GM12891 (cell line): ENCODE data around the gene PROSER2.

Experiments used
- DNase-seq: peaks from one replicate; pipeline ENCODE4 v3.0.0; 2011; ENCODE audit warnings: low spot score; ENCODE audit not compliant: insufficient read length
- FAIRE-seq: peaks from 2 replicates; lab custom pipeline; 2011; peaks lifted over from hg19 to GRCh38; lab: Jason Lieb, UNC
- PAX5 ChIP-seq: IDR thresholded peaks from 2 replicates; pipeline ENCODE4 v1.6.1; 2011; ENCODE audit warnings: low read length, moderate library complexity, mild to moderate bottlenecking; ENCODE audit not compliant: insufficient read depth, severe bottlenecking
- POLR2A ChIP-seq: IDR thresholded peaks from 2 replicates; pipeline ENCODE4 v1.6.1; 2011; ENCODE audit warnings: low read depth, low read length, control low read depth
- POLR2AphosphoS5 ChIP-seq: IDR thresholded peaks from 2 replicates; pipeline ENCODE4 v1.6.1; 2011; ENCODE audit warnings: low read depth, low read length, control low read depth
- POU2F2 ChIP-seq: IDR thresholded peaks from 2 replicates; pipeline ENCODE4 v1.6.1; 2011; ENCODE audit warnings: low read depth, mild to moderate bottlenecking, control low read depth, low read length, moderate library complexity
- SPI1 ChIP-seq: IDR thresholded peaks from 2 replicates; pipeline ENCODE4 v1.6.1; 2011; ENCODE audit warnings: low read depth, low read length, control low read depth
- TAF1 ChIP-seq: IDR thresholded peaks from 2 replicates; pipeline ENCODE4 v1.6.1; 2011; ENCODE audit warnings: low read depth, low read length, control low read depth

PROSER2 gene

DNA sequence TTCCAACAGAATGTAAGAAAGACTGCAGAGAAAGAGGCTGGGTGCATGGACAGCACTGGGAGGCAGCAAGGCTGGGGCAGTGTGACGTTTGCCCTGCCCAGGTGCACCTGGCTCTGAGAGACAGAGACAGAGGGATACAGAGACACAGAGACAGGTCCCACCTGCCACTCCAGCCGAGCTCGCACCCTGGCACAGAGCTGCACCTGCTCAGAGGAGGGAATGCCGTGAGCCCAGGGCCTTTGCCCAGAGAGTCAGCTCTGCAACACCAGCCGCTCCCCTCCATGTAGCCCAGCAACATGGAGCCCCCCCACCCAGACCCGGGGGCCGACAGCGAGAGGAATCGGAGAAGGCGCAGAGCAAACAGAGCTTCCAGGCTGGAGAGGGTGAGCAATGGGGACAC, 35.3 kb upstream of the PROSER2 start:
- FAIRE-seq (no peak), DNase-seq (no peak)
- TF ChIP-seq SPI1 (no peak), POLR2A (no peak), PAX5 (no peak), POLR2AphosphoS5 (no peak), TAF1 (no peak), POU2F2 (no peak)

DNA sequence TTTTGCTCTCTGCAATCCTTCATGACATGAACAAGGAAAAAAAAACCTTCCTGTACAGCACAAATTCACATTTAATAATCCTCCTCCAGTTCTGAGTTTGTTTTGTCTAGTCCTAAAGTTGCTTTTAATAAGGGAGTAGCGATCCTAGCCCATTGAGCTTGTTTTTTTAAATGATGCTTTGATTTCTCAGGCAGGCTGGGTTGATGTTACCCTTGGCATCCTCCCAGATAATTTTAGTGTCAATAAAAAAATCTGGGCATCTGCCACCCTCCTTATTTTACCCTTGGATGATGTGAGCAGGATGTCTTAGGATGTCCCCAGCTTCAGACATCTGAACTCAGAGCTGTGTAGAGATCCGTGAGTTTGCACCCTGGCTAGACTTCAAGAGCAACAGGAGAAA, 33.9 kb upstream of the PROSER2 start:
- TF ChIP-seq POLR2A (no peak), POU2F2 (no peak), POLR2AphosphoS5 (no peak), PAX5 (no peak), SPI1 (no peak), TAF1 (no peak)
- no peak for DNase-seq
- no peak for FAIRE-seq

DNA sequence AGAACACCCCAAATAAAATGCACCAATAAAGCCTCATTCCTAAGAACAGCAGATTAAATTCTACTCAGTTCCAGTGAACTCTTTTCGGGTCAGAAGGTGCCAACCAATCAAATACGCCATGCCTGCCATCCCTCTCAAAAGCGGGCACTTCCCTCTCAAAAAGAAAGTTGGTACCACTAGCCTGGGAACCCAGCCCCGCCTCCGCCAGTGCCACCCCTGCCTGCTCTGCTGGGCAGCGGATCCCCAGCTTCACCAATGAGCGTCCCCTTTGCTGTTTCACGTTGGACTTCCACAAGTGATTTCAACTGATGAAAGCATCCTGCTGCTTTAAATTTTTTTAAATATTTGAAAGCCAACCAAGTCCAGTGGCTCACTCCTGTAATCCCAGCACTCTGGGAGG, 33.2 kb upstream of the PROSER2 start:
- DNase-seq (no peak), FAIRE-seq (no peak)
- TF ChIP-seq SPI1 (no peak), POU2F2 (no peak), POLR2A (no peak), POLR2AphosphoS5 (no peak), TAF1 (no peak), PAX5 (no peak)

DNA sequence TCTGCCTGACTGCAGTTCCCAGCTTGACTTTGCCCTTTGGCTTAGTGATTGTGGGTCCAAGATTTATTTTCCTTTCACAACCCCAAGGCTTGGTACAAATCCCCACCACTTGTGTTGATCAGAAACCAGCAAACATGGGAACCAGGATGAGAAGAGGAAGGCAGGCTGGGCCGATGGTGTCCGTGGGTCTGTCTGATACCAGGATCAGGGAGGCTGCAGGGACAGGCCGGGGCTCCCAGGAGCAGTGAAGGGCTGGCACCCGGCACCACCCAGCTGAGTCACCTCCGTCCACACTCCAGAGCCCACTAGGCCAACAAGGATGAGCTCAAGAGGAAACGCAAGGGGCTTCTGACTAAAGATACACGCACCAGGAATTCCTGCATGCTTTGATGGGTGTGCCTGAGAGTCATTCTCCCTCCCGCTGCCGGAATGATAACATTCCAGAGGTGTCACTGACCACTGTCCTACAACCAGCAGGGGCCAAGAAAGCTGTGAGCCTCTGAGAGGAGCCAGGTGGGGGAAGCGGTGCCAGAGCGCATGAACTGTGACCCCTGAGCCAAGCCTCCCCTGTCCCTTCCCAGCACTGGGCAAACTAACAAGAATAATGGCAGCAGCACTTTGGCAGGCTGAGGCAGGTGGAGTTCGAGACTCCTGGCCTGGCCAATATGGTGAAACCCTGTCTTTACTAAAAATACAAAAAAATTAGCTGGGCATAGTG, 29.2 kb upstream of the PROSER2 start:
- no peak for DNase-seq
- no peak for FAIRE-seq
- no peak for TF ChIP-seq PAX5
- no peak for TF ChIP-seq POU2F2
- TF ChIP-seq POLR2AphosphoS5, result no peak
- TF ChIP-seq TAF1, result no peak
- TF ChIP-seq SPI1, result no peak

DNA sequence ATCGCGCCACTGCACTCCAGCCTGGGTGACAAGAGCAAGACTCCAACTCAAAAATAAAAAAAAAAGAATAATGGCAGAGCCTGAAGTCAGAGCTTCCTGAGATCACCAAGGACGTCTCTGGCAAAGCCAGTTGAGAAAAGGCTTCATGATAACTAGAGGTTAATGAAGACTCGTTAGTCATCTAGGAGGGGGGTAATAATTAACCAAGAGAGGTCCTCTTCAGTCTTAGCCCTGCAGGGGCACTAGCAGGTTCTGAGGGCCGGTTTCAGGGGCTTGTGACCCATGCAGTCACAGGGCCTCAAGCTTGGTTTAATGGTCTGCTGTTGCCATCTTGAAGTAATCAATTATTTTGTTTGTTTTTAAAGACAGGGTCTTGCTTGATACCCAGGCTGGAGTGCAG, 28.6 kb upstream of the PROSER2 start:
- DNase-seq, result no peak
- FAIRE-seq, result no peak
- TF ChIP-seq SPI1, result no peak
- no peak for TF ChIP-seq POLR2A
- TF ChIP-seq POU2F2, result no peak
- no peak for TF ChIP-seq TAF1
- no peak for TF ChIP-seq POLR2AphosphoS5
- no peak for TF ChIP-seq PAX5

DNA sequence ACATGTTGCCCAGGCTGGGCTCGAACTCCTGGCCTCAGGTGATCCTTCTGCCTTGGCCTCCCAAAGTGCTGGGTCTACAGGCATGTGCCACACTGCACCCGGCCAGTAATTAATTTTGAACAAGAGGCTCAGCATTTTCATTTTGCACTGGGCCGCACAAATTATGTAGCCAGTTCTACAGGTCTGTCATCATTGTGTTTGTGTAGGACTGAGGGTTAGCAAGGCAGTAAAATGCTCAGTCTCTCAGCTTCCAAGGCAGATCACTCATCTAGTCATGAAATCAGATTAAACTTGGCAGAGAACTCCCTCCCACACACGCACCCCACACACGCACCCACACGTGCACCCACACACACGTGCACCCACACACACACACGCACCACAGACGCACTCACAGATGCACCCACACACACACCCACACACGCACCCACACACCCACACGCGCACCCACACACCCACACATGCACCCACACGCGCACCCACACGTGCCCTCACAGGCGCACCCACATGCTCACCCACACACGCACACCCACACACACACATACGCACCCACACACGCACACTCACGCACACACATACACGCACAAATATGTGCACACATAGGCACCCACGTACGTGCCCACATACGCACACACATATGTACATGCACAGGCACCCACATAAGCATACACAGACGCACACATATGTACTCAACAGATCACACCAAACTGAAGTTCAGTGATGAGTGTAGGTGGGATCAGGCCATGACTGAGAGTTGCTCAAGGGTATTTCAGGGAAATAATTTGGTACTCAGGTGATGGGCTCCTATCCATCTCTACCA, 27.8 kb upstream of the PROSER2 start:
- DNase-seq (no peak), FAIRE-seq (peak; percentile 13)
- peak; percentile 47; the same call in 1 of the 2 replicates for TF ChIP-seq POU2F2
- no peak for TF ChIP-seq POLR2AphosphoS5

DNA sequence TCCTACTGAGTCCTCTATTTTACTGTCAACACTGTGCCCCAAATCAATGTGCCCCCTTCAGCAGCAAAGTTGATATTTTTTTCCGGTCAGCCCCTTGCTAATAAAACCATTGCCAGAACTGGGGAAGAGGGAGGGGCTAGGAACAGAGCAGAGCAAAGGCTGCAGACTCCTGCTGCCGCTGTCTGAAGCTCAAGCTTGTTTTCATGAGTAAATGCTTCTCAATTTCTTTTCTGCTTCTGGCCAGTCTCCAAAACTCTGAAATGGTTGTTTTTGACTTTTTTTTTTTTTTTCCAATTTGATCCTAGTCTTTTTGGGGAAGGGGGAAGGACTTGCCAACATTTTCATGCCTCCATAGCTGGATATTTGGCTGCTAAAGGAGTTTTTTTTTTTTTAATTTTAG, 26.7 kb upstream of the PROSER2 start:
- no peak for DNase-seq
- no peak for TF ChIP-seq SPI1
- no peak for TF ChIP-seq POLR2AphosphoS5
- TF ChIP-seq POLR2A, result no peak
- no peak for TF ChIP-seq TAF1
- TF ChIP-seq POU2F2, result no peak
- TF ChIP-seq PAX5, result no peak
- FAIRE-seq, result no peak

DNA sequence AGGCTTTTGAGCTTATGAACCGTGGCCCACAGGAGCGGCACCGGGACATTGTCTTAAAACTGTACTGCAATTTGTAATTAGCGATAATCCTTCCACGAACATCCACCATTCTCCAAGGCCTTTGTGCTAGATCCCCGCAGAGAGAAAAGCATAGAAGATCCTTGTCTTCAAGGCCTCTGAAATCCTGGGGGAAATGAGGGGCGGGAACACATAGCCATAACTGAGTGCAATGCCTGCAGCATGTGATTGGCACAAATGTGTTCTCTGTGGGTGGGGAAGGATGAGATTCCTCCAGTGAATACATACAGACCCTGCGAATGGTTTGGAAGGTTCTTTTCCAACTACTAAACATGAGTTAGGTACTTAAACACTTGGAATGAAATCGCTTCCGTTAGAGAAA, 25.9 kb upstream of the PROSER2 start:
- no peak for FAIRE-seq
- TF ChIP-seq POLR2A, result no peak
- no peak for TF ChIP-seq PAX5
- TF ChIP-seq POLR2AphosphoS5, result no peak
- TF ChIP-seq SPI1, result no peak
- TF ChIP-seq TAF1, result no peak
- TF ChIP-seq POU2F2, result no peak
- DNase-seq, result no peak

DNA sequence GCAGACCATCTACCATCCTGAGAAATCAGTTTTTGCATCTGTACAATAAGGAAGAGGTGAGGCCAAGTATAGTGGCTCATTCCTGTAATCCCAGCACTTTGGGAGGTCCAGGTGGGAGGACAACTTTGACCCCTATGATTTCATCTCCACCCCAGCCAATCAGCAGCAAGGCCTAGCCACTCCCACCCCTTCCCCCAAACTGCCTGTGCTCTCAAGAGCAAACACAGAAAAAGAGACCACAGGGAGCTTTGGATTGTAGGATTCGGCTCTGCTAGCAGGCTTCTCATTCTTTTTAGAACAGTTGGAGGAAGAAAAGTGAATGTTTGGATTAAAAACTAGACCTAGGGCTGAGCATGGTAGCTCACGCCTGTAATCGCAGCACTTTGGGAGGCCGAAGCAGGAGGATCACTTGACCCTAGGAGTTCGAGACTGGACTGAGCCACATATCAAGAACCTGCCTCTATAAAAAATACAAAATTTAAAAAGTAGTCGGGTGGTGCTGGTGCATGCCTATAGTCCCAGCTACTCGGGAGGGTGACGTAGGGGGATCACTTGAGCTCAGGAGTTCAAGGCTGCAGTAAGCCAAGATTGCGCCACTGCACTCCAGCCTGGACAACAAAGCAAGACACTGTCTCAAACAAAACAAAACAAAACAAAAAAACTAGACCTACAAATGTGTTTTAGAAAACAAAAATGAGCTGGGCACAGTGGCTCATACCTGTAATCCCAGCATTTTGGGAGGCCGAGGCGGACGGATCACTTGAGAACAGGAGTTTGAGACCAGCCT, 25.1 kb upstream of the PROSER2 start:
- DNase-seq, result no peak
- no peak for TF ChIP-seq POLR2AphosphoS5
- no peak for TF ChIP-seq POLR2A
- no peak for TF ChIP-seq TAF1
- TF ChIP-seq POU2F2, result no peak
- no peak for TF ChIP-seq SPI1
- no peak for TF ChIP-seq PAX5
- no peak for FAIRE-seq
